Hepatocyte (in vitro differentiated cells): ENCODE measurements around the gene IL17RD.

ENCODE experiments used
- EZH2phosphoT487 ChIP-seq: fragments of 200-600 bp; sonication (generic); IDR thresholded peaks from one replicate; pipeline ENCODE4 v1.6.1; 2018; ENCODE audit warnings: antibody characterized with exemption, mild to moderate bottlenecking, low read depth, moderate library complexity; ENCODE audit not compliant: unreplicated experiment, severe bottlenecking
- TF ChIP-seq, protein P1 (sequence below): fragments of 200-600 bp; sonication (generic); IDR thresholded peaks from 2 replicates; pipeline ENCODE4 v1.5.1; 2016; ENCODE audit warnings: antibody characterized with exemption, mild to moderate bottlenecking; ENCODE audit not compliant: poor library complexity

- TF ChIP-seq, protein P1, sequence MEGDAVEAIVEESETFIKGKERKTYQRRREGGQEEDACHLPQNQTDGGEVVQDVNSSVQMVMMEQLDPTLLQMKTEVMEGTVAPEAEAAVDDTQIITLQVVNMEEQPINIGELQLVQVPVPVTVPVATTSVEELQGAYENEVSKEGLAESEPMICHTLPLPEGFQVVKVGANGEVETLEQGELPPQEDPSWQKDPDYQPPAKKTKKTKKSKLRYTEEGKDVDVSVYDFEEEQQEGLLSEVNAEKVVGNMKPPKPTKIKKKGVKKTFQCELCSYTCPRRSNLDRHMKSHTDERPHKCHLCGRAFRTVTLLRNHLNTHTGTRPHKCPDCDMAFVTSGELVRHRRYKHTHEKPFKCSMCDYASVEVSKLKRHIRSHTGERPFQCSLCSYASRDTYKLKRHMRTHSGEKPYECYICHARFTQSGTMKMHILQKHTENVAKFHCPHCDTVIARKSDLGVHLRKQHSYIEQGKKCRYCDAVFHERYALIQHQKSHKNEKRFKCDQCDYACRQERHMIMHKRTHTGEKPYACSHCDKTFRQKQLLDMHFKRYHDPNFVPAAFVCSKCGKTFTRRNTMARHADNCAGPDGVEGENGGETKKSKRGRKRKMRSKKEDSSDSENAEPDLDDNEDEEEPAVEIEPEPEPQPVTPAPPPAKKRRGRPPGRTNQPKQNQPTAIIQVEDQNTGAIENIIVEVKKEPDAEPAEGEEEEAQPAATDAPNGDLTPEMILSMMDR: peak; percentile 18
- no peak for TF ChIP-seq EZH2phosphoT487
Observed at GRCh38 chr3:57093489-57093888, 71.7 kb downstream of the IL17RD start.
